ENCODE results near the gene RIC8B.

Gene RIC8B

GRCh38 chr12:106819991-106820390 is 45.5 kb downstream of the RIC8B start:
- no peak overlapping the region for H3K4me3 ChIP-seq (ENCODE audit: low read length)
- no peaks in the 10 kb centered on the region for H3K27me3 ChIP-seq (ENCODE audit: control insufficient read depth, insufficient read depth, low read length)
- H3K9me3 ChIP-seq (ENCODE audit: control insufficient read depth, low read length) = no peaks in the 10 kb centered on the region
- H3K4me1 ChIP-seq (ENCODE audit: control insufficient read depth, insufficient read depth, low read length) = no peaks in the 10 kb centered on the region
- peaks cover 4% of the 10 kb centered on the region for H3K36me3 ChIP-seq (ENCODE audit: control insufficient read depth, insufficient read depth, low read length)
- H3K9ac ChIP-seq (ENCODE audit: low read length) = no peak overlapping the region

- Histone ChIP-seq H3K4me3 (ENCODE audit: low read length) (no peak overlapping the region), H3K4me1 (ENCODE audit: control insufficient read depth, insufficient read depth, low read length) (no peaks in the 10 kb centered on the region)
These were observed 57.2 kb downstream of the RIC8B start for GRCh38 chr12:106831699-106832098.

GRCh38 chr12:106837782-106838181 is 63.3 kb downstream of the RIC8B start:
- Histone ChIP-seq H3K27me3 (ENCODE audit: control insufficient read depth, insufficient read depth, low read length) (no peaks in the 10 kb centered on the region), H3K4me3 (ENCODE audit: low read length) (no peak overlapping the region), H3K9ac (ENCODE audit: low read length) (no peak overlapping the region), H3K36me3 (ENCODE audit: control insufficient read depth, insufficient read depth, low read length) (no peaks in the 10 kb centered on the region), H3K9me3 (ENCODE audit: control insufficient read depth, low read length) (no peaks in the 10 kb centered on the region), H3K4me1 (ENCODE audit: control insufficient read depth, insufficient read depth, low read length) (peaks cover 8% of the 10 kb centered on the region)

More at GRCh38 chr12:106831699-106832098, 57.2 kb downstream of the RIC8B start:
- H3K27me3 ChIP-seq (ENCODE audit: control insufficient read depth, insufficient read depth, low read length) = no peaks in the 10 kb centered on the region
- H3K9ac ChIP-seq (ENCODE audit: low read length) = no peak overlapping the region
- no peaks in the 10 kb centered on the region for H3K9me3 ChIP-seq (ENCODE audit: control insufficient read depth, low read length)
- no peaks in the 10 kb centered on the region for H3K36me3 ChIP-seq (ENCODE audit: control insufficient read depth, insufficient read depth, low read length)

GRCh38 chr12:106839333-106839732 is 64.9 kb downstream of the RIC8B start:
- peaks cover 8% of the 10 kb centered on the region for H3K4me1 ChIP-seq (ENCODE audit: control insufficient read depth, insufficient read depth, low read length)
- no peak overlapping the region for H3K4me3 ChIP-seq (ENCODE audit: low read length)
- no peaks in the 10 kb centered on the region for H3K36me3 ChIP-seq (ENCODE audit: control insufficient read depth, insufficient read depth, low read length)
- no peaks in the 10 kb centered on the region for H3K9me3 ChIP-seq (ENCODE audit: control insufficient read depth, low read length)
- H3K27me3 ChIP-seq (ENCODE audit: control insufficient read depth, insufficient read depth, low read length) = no peaks in the 10 kb centered on the region
- H3K9ac ChIP-seq (ENCODE audit: low read length) = no peak overlapping the region

GRCh38 chr12:106840243-106840642 is 65.8 kb downstream of the RIC8B start:
- H3K4me1 ChIP-seq (ENCODE audit: control insufficient read depth, insufficient read depth, low read length) = peaks cover 8% of the 10 kb centered on the region
- no peaks in the 10 kb centered on the region for H3K27me3 ChIP-seq (ENCODE audit: control insufficient read depth, insufficient read depth, low read length)
- H3K4me3 ChIP-seq (ENCODE audit: low read length) = no peak overlapping the region
- no peaks in the 10 kb centered on the region for H3K36me3 ChIP-seq (ENCODE audit: control insufficient read depth, insufficient read depth, low read length)
- no peaks in the 10 kb centered on the region for H3K9me3 ChIP-seq (ENCODE audit: control insufficient read depth, low read length)
- H3K9ac ChIP-seq (ENCODE audit: low read length) = peak overlapping the region; percentile 0

GRCh38 chr12:106841510-106842302 is 67.2 kb downstream of the RIC8B start:
- Histone ChIP-seq H3K27me3 (ENCODE audit: control insufficient read depth, insufficient read depth, low read length) (no peaks in the 10 kb centered on the region), H3K36me3 (ENCODE audit: control insufficient read depth, insufficient read depth, low read length) (no peaks in the 10 kb centered on the region), H3K4me1 (ENCODE audit: control insufficient read depth, insufficient read depth, low read length) (peaks cover 8% of the 10 kb centered on the region), H3K9me3 (ENCODE audit: control insufficient read depth, low read length) (no peaks in the 10 kb centered on the region), H3K4me3 (ENCODE audit: low read length) (no peak overlapping the region), H3K9ac (ENCODE audit: low read length) (no peak overlapping the region)

- Histone ChIP-seq H3K9me3 (ENCODE audit: control insufficient read depth, low read length) (no peaks in the 10 kb centered on the region), H3K4me1 (ENCODE audit: control insufficient read depth, insufficient read depth, low read length) (no peaks in the 10 kb centered on the region), H3K27me3 (ENCODE audit: control insufficient read depth, insufficient read depth, low read length) (no peaks in the 10 kb centered on the region), H3K4me3 (ENCODE audit: low read length) (no peak overlapping the region), H3K9ac (ENCODE audit: low read length) (no peak overlapping the region), H3K36me3 (ENCODE audit: control insufficient read depth, insufficient read depth, low read length) (no peaks in the 10 kb centered on the region)
These were observed 71.4 kb downstream of the RIC8B start for GRCh38 chr12:106845902-106846301.

GRCh38 chr12:106847861-106848260 is 73.4 kb downstream of the RIC8B start:
- no peaks in the 10 kb centered on the region for H3K27me3 ChIP-seq (ENCODE audit: control insufficient read depth, insufficient read depth, low read length)
- H3K9me3 ChIP-seq (ENCODE audit: control insufficient read depth, low read length) = no peaks in the 10 kb centered on the region
- H3K4me1 ChIP-seq (ENCODE audit: control insufficient read depth, insufficient read depth, low read length) = no peaks in the 10 kb centered on the region
- H3K4me3 ChIP-seq (ENCODE audit: low read length) = no peak overlapping the region
- H3K9ac ChIP-seq (ENCODE audit: low read length) = no peak overlapping the region
- H3K36me3 ChIP-seq (ENCODE audit: control insufficient read depth, insufficient read depth, low read length) = no peaks in the 10 kb centered on the region

- Histone ChIP-seq H3K27me3 (ENCODE audit: control insufficient read depth, insufficient read depth, low read length) (no peaks in the 10 kb centered on the region), H3K4me3 (ENCODE audit: low read length) (no peak overlapping the region), H3K36me3 (ENCODE audit: control insufficient read depth, insufficient read depth, low read length) (no peaks in the 10 kb centered on the region), H3K9me3 (ENCODE audit: control insufficient read depth, low read length) (no peaks in the 10 kb centered on the region), H3K4me1 (ENCODE audit: control insufficient read depth, insufficient read depth, low read length) (no peaks in the 10 kb centered on the region), H3K9ac (ENCODE audit: low read length) (no peak overlapping the region)
These were observed 76.8 kb downstream of the RIC8B start for GRCh38 chr12:106851306-106851705.

- H3K4me3 ChIP-seq (ENCODE audit: low read length) = no peak overlapping the region
- no peaks in the 10 kb centered on the region for H3K36me3 ChIP-seq (ENCODE audit: control insufficient read depth, insufficient read depth, low read length)
These were observed 80.2 kb downstream of the RIC8B start for GRCh38 chr12:106854723-106855122.

GRCh38 chr12:106855221-106855758 is 80.8 kb downstream of the RIC8B start:
- Histone ChIP-seq H3K27me3 (ENCODE audit: control insufficient read depth, insufficient read depth, low read length) (no peaks in the 10 kb centered on the region), H3K9ac (ENCODE audit: low read length) (no peak overlapping the region), H3K4me3 (ENCODE audit: low read length) (no peak overlapping the region), H3K9me3 (ENCODE audit: control insufficient read depth, low read length) (no peaks in the 10 kb centered on the region), H3K4me1 (ENCODE audit: control insufficient read depth, insufficient read depth, low read length) (no peaks in the 10 kb centered on the region), H3K36me3 (ENCODE audit: control insufficient read depth, insufficient read depth, low read length) (no peaks in the 10 kb centered on the region)

More at GRCh38 chr12:106854723-106855122, 80.2 kb downstream of the RIC8B start:
- Histone ChIP-seq H3K4me1 (ENCODE audit: control insufficient read depth, insufficient read depth, low read length) (no peaks in the 10 kb centered on the region), H3K9ac (ENCODE audit: low read length) (no peak overlapping the region), H3K27me3 (ENCODE audit: control insufficient read depth, insufficient read depth, low read length) (no peaks in the 10 kb centered on the region), H3K9me3 (ENCODE audit: control insufficient read depth, low read length) (no peaks in the 10 kb centered on the region)

GRCh38 chr12:106861984-106862916 is 87.8 kb downstream of the RIC8B start:
- Histone ChIP-seq H3K9ac (ENCODE audit: low read length) (no peak overlapping the region), H3K9me3 (ENCODE audit: control insufficient read depth, low read length) (no peaks in the 10 kb centered on the region), H3K4me3 (ENCODE audit: low read length) (no peak overlapping the region), H3K4me1 (ENCODE audit: control insufficient read depth, insufficient read depth, low read length) (no peaks in the 10 kb centered on the region), H3K27me3 (ENCODE audit: control insufficient read depth, insufficient read depth, low read length) (no peaks in the 10 kb centered on the region), H3K36me3 (ENCODE audit: control insufficient read depth, insufficient read depth, low read length) (no peaks in the 10 kb centered on the region)

All from mucosa of stomach (tissue), 1 donor.